ENCODE measurements around the gene RNF212B. TPM values are rescaled to one million over a fixed set of nuclear protein-coding genes. Genes with fewer than 3 reads are reported as not detected.
"Not testable (repeated sequence)": the region's sequence is repeated elsewhere in the genome, so short reads cannot be mapped to it uniquely, and the experiment has no call there.

The RNF212B gene
- total RNA-seq, 2 experiments from 2014 or later, result not detected

DNA sequence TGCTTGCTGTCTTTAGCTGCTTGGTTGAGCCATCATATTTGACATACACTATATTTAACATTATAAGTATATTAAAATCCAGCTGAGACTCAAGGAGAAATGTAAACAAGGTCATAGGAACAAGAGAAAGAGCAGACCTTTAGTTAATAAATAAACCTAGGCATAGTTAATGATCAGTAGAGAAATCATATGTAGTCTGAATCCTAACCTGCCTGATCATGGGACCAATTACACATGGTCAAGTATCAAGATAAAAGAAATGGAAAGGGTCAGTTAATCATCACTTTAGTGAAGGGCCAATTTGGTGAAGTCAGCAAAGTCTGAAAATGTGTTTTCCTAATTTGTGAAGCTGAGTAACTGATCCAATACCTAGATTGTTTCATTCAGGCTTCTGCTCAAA is 7.5 kb downstream of the RNF212B start:
- ATAC-seq (no peak), DNase-seq (no peak)
- Mint-ChIP-seq H3K27me3 (peaks cover 10% of the 10 kb centered on the region), H3K4me3 (no peak overlapping the region), H3K27ac (no peak overlapping the region), H3K4me1 (no peaks in the 10 kb centered on the region), H3K9me3 (ENCODE audit: low read depth) (no peaks in the 10 kb centered on the region), H3K36me3 (ENCODE audit: low read depth) (no peaks in the 10 kb centered on the region)
- intact Hi-C loops (cut with DNase I, micrococcal nuclease), result no loop called here
- POLR2A ChIA-PET, result no interaction called here
- CTCF ChIA-PET, result interaction anchor here (0.7 kb wide), 1 partner anchor 124 kb away, joined by 3 read pairs; no protein-coding TSS in a partner anchor

DNA sequence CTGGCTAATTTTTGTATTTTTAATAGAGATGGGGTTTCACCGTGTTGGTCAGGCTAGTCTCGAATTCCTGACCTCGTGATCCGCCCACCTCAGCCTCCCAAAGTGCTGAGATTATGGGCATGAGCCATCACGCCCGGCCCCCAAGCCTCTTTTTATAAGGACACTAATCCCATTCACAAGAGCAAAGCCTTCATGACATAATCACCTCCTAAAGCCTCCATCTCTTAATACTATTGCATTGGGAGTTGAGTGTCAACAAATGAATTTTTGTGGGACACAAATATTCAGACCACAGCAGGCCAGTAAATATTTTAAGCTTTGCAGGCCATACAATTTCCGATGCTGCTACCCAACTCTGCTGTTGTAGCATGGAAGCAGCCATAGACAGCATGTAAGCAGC is 10.9 kb downstream of the RNF212B start:
- ATAC-seq, result no peak

DNA sequence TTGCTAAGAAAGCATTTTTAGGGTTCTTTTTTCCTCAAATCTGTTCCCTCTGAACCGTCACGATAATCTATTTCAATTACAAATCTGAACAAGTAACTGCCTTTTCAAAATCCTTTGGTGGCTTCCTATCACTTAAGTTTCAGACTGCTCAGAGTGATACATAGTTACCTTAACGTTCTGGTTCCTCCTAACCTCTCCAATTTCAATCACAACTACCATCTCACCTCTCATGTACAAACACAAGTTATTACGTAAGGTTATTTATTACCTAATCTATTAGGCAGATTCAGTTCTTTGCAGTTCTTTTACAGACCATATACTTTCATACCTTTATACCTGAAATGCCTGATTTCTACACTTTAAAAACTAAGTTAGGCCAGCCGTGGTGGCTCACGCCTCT is 12.1 kb downstream of the RNF212B start:
- H3K4me3 Mint-ChIP-seq, result no peak overlapping the region
- intact Hi-C loops (cut with DNase I, micrococcal nuclease), result no loop called here
- no peak for ATAC-seq
- H3K27ac Mint-ChIP-seq, result no peak overlapping the region
- H3K27me3 Mint-ChIP-seq, result peaks cover 6% of the 10 kb centered on the region
- CTCF ChIA-PET, result no interaction called here
- no peak for DNase-seq
- H3K9me3 Mint-ChIP-seq (ENCODE audit: low read depth), result no peaks in the 10 kb centered on the region
- H3K36me3 Mint-ChIP-seq (ENCODE audit: low read depth), result no peaks in the 10 kb centered on the region
- POLR2A ChIA-PET, result no interaction called here
- no peaks in the 10 kb centered on the region for H3K4me1 Mint-ChIP-seq

More for the DNA sequence above, 10.9 kb downstream of the RNF212B start:
- Mint-ChIP-seq H3K27ac (no peak overlapping the region), H3K4me3 (no peak overlapping the region), H3K36me3 (ENCODE audit: low read depth) (no peaks in the 10 kb centered on the region), H3K9me3 (ENCODE audit: low read depth) (no peaks in the 10 kb centered on the region), H3K4me1 (no peaks in the 10 kb centered on the region), H3K27me3 (peaks cover 6% of the 10 kb centered on the region)
- ChIA-PET CTCF (no interaction called here), POLR2A (no interaction called here)
- no peak for DNase-seq
- intact Hi-C loops (cut with DNase I, micrococcal nuclease), result no loop called here

DNA sequence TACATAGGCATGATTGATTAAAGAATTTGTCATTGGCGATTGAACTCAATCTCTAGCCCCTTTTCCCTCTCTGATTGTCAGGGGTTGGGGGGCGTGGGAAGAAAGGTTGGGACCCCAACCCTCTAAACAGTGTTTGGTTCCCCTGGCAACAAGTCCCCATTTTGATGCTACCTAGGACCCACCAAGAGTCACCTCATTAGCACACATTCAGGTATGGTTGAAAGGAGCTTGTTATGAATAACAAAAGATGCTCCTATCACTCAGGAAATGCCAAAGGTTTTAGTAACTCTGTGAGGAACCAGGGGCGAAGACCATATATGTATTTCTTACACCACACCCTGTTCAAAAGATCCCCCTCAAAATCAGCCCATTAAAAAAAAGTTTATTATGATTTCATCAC is 14.3 kb downstream of the RNF212B start:
- POLR2A ChIA-PET, result no interaction called here
- intact Hi-C loops (cut with DNase I, micrococcal nuclease), result no loop called here
- H3K4me3 Mint-ChIP-seq, result no peak overlapping the region
- H3K9me3 Mint-ChIP-seq (ENCODE audit: low read depth), result no peaks in the 10 kb centered on the region
- no peak for DNase-seq
- CTCF ChIA-PET, result no interaction called here
- H3K36me3 Mint-ChIP-seq (ENCODE audit: low read depth), result no peaks in the 10 kb centered on the region
- H3K4me1 Mint-ChIP-seq, result no peaks in the 10 kb centered on the region
- peaks cover 6% of the 10 kb centered on the region for H3K27me3 Mint-ChIP-seq
- no peak for ATAC-seq
- H3K27ac Mint-ChIP-seq, result no peak overlapping the region

DNA sequence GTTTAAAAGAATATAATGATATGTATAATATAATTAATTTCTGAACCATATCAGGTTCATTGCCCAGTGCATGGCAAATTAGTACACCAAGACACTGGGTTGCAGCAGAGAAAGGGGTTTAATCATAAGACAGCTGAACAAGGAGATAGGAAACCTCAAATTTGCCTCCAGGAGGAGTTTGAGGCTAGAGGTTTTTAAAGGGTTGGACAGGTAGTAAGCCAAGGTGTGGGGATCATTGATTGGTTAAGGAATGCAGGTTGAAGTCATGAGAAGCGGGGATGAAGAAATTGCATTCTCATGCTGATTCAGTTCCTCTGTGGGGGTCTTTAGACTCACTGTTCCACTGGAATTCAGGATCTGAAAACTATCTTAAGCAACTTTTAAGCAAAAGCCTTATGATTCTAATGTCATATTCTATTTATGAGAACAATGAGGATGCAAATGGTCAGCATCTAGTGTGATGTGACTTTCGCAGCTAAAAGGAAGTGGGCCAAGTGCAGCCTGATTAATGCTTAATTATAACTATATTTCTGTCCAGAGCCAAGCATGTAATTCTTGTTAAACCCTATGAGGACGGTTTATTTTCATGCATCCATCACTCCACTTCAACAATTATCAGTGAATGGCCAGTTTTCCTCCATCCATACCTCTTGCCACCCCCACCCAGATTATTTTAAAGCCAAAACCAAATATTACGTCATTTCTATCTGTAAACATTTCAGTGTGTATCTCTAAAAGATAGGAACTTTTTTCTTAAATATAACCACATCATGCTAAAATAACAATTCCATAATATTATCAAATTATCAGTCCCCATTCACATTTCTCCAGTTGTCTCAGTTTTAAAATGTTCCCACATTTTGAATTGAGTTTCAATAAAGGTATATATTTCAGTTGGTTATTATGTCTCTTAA is 14.9 kb downstream of the RNF212B start:
- H3K27ac Mint-ChIP-seq, result no peak overlapping the region
- intact Hi-C loops (cut with DNase I, micrococcal nuclease), result no loop called here
- ATAC-seq, result no peak

GRCh38 chr14:23258256-23258655 is 20.5 kb downstream of the RNF212B start:
- no peak overlapping the region for H3K27ac Mint-ChIP-seq
- H3K27me3 Mint-ChIP-seq, result peaks cover 16% of the 10 kb centered on the region
- no peaks in the 10 kb centered on the region for H3K36me3 Mint-ChIP-seq (ENCODE audit: low read depth)
- ChIA-PET CTCF (interaction anchor here (0.9 to 2.0 kb wide), 2 partner anchors 52 to 122 kb away, joined by 3 to 7 read pairs; no protein-coding TSS in a partner anchor), POLR2A (interaction anchor here (0.6 kb wide), 1 partner anchor 222 kb away, joined by 5 read pairs; no protein-coding TSS in a partner anchor)
- DNase-seq (no peak), ATAC-seq (no peak)
- no peak overlapping the region for H3K4me3 Mint-ChIP-seq
- H3K9me3 Mint-ChIP-seq (ENCODE audit: low read depth), result no peaks in the 10 kb centered on the region
- intact Hi-C loops (cut with DNase I, micrococcal nuclease), result no loop called here
- H3K4me1 Mint-ChIP-seq, result no peaks in the 10 kb centered on the region

More for the DNA sequence above, 14.9 kb downstream of the RNF212B start:
- ChIA-PET CTCF (no interaction called here), POLR2A (no interaction called here)
- no peak for DNase-seq
- H3K4me3 Mint-ChIP-seq, result no peak overlapping the region
- no peaks in the 10 kb centered on the region for H3K9me3 Mint-ChIP-seq (ENCODE audit: low read depth)
- H3K4me1 Mint-ChIP-seq, result no peaks in the 10 kb centered on the region
- peaks cover 6% of the 10 kb centered on the region for H3K27me3 Mint-ChIP-seq
- no peaks in the 10 kb centered on the region for H3K36me3 Mint-ChIP-seq (ENCODE audit: low read depth)

DNA sequence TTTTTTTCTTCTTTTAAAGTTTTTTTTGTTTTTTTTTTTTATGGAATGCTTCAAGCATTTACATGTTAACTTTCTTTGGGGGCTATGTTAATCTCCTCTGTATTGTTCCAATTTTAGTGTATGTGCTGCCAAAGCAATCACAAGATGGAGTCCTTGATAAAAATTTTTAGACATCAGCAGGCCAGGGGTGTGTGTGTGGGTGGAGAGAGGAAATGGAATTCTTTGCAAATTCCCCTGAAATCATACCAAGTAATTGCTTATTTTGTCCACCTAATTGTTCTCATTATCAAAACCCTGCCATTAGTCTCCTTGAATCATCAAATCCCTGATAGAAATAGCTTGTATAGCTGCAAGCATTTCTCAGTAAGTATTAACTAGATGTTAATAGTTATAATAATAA is 21.7 kb downstream of the RNF212B start:
- H3K27me3 Mint-ChIP-seq, result peaks cover 23% of the 10 kb centered on the region
- no peak for DNase-seq
- ChIA-PET POLR2A (interaction anchor here (0.6 kb wide), 1 partner anchor 14 kb away, joined by 4 read pairs; no protein-coding TSS in a partner anchor), CTCF (interaction anchor here (0.8 to 1.8 kb wide), 4 partner anchors 15 to 121 kb away, joined by 3 to 5 read pairs (median 3); no protein-coding TSS in a partner anchor)
- intact Hi-C loops (cut with DNase I, micrococcal nuclease), result no loop called here
- no peak overlapping the region for H3K27ac Mint-ChIP-seq
- no peaks in the 10 kb centered on the region for H3K9me3 Mint-ChIP-seq (ENCODE audit: low read depth)
- H3K4me3 Mint-ChIP-seq, result no peak overlapping the region
- no peaks in the 10 kb centered on the region for H3K4me1 Mint-ChIP-seq
- H3K36me3 Mint-ChIP-seq (ENCODE audit: low read depth), result no peaks in the 10 kb centered on the region
- no peak for ATAC-seq

DNA sequence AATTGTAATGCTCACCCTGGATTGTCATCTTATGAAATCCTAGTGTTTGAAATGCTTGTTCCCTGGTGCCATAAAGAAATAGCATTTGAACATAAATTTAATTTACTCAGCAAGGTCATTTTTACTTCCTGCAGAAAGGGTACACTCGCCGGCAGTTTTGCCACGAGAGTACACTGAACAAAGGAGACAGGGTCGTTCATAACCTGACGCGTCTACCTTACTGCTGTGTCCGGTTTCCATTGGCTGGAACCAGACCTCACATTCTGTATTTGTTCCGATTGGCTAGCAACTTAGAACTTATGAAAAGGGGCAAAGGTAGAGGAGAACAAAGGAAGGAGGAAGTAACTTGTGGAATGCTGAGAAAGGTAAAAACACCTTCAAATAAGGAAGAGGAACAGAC is 23.1 kb downstream of the RNF212B start:
- peaks cover 25% of the 10 kb centered on the region for H3K27me3 Mint-ChIP-seq
- CTCF ChIA-PET, result interaction anchor here (1.1 to 1.8 kb wide), 4 partner anchors 16 to 119 kb away, joined by 3 to 5 read pairs (median 3); no protein-coding TSS in a partner anchor
- H3K9me3 Mint-ChIP-seq (ENCODE audit: low read depth); ATAC-seq; intact Hi-C loops (cut with DNase I, micrococcal nuclease); H3K4me3 Mint-ChIP-seq; H3K4me1 Mint-ChIP-seq; H3K36me3 Mint-ChIP-seq (ENCODE audit: low read depth); H3K27ac Mint-ChIP-seq; POLR2A ChIA-PET; DNase-seq: not testable (repeated sequence)

- Mint-ChIP-seq H3K4me1 (no peaks in the 10 kb centered on the region), H3K4me3 (no peak overlapping the region), H3K36me3 (ENCODE audit: low read depth) (no peaks in the 10 kb centered on the region), H3K27me3 (peaks cover 5% of the 10 kb centered on the region), H3K9me3 (ENCODE audit: low read depth) (no peaks in the 10 kb centered on the region), H3K27ac (no peak overlapping the region)
- POLR2A ChIA-PET, result no interaction called here
- ATAC-seq (no peak), DNase-seq (no peak)
- CTCF ChIA-PET, result interaction anchor here (0.6 to 2.0 kb wide), 5 partner anchors 18 to 274 kb away, joined by 3 to 5 read pairs (median 3); no protein-coding TSS in a partner anchor
- intact Hi-C loops (cut with DNase I, micrococcal nuclease), result no loop called here
Measured at GRCh38 chr14:23269193-23269592, 31.5 kb downstream of the RNF212B start.

GRCh38 chr14:23275412-23275811 is 37.7 kb downstream of the RNF212B start:
- no peaks in the 10 kb centered on the region for H3K9me3 Mint-ChIP-seq (ENCODE audit: low read depth)
- no peaks in the 10 kb centered on the region for H3K27me3 Mint-ChIP-seq
- no peak overlapping the region for H3K4me3 Mint-ChIP-seq
- no peak overlapping the region for H3K27ac Mint-ChIP-seq
- ATAC-seq (no peak), DNase-seq (no peak)
- intact Hi-C loops (cut with DNase I, micrococcal nuclease), result no loop called here
- CTCF ChIA-PET, result interaction anchor here (0.6 to 1.7 kb wide), 4 partner anchors 12 to 183 kb away, joined by 3 to 5 read pairs (median 4); no protein-coding TSS in a partner anchor
- peaks cover 10% of the 10 kb centered on the region for H3K36me3 Mint-ChIP-seq (ENCODE audit: low read depth)
- POLR2A ChIA-PET, result no interaction called here
- H3K4me1 Mint-ChIP-seq, result no peaks in the 10 kb centered on the region

- ChIA-PET CTCF (interaction anchor here (0.7 to 1.8 kb wide), 7 partner anchors 9 to 303 kb away, joined by 3 to 5 read pairs (median 3); no protein-coding TSS in a partner anchor), POLR2A (no interaction called here)
- no peaks in the 10 kb centered on the region for H3K4me1 Mint-ChIP-seq
- no peak overlapping the region for H3K27ac Mint-ChIP-seq
- DNase-seq, result no peak
- no peak overlapping the region for H3K4me3 Mint-ChIP-seq
- intact Hi-C loops (cut with DNase I, micrococcal nuclease), result no loop called here
- H3K27me3 Mint-ChIP-seq, result no peaks in the 10 kb centered on the region
- no peak for ATAC-seq
- no peaks in the 10 kb centered on the region for H3K9me3 Mint-ChIP-seq (ENCODE audit: low read depth)
- peaks cover 10% of the 10 kb centered on the region for H3K36me3 Mint-ChIP-seq (ENCODE audit: low read depth)
Measured at GRCh38 chr14:23277189-23277588, 39.5 kb downstream of the RNF212B start.

- not testable (repeated sequence) for H3K4me3 Mint-ChIP-seq
- POLR2A ChIA-PET, result interaction anchor here (0.6 kb wide), 1 partner anchor 194 kb away, joined by 4 read pairs; no protein-coding TSS in a partner anchor
Measured at GRCh38 chr14:23277928-23278327, 40.2 kb downstream of the RNF212B start.

More at GRCh38 chr14:23277928-23278327, 40.2 kb downstream of the RNF212B start:
- DNase-seq; intact Hi-C loops (cut with DNase I, micrococcal nuclease); H3K4me1 Mint-ChIP-seq; ATAC-seq; H3K9me3 Mint-ChIP-seq (ENCODE audit: low read depth); H3K27ac Mint-ChIP-seq; H3K27me3 Mint-ChIP-seq: not testable (repeated sequence)
- peaks cover 12% of the 10 kb centered on the region for H3K36me3 Mint-ChIP-seq (ENCODE audit: low read depth)
- CTCF ChIA-PET, result interaction anchor here (0.6 to 1.8 kb wide), 5 partner anchors 10 to 209 kb away, joined by 3 to 5 read pairs (median 4); no protein-coding TSS in a partner anchor

Measured in activated CD4-positive, alpha-beta T cell treated with anti-CD3 and anti-CD28 coated beads for 36 hours (primary cell).